Measurements from ENCODE around the gene CDC23. TPM values are rescaled to one million over a fixed set of nuclear protein-coding genes. Genes with fewer than 3 reads are reported as not detected.

Gene CDC23
- total RNA-seq, 2 donors from 2014 or later = 14.7 to 23.9 TPM

GRCh38 chr5:138179277-138179857 lies 33.8 kb downstream of the CDC23 start:
- Histone ChIP-seq H3K27me3 (replicated peaks; ENCODE audit: insufficient read depth) (no peaks in the 10 kb centered on the region), H3K27ac (no peak overlapping the region), H3K4me3 (peak overlapping the region in 1 of 2 donors; percentile 64), H3K9me3 (no peaks in the 10 kb centered on the region), H3K36me3 (no peaks in the 10 kb centered on the region), H3K4me1 (replicated peaks) (peaks cover 10% of the 10 kb centered on the region)
- TF ChIP-seq POLR2AphosphoS5 (IDR thresholded peaks at IDR 0.05) = no peak
- 2% methylated on average over 23 of the region's 23 CpGs for WGBS
- DNase-seq (ENCODE audit: low spot score) = no peak
- intact Hi-C loops (cut with DNase I) = no loop called here

GRCh38 chr5:138178516-138179276 lies 34.4 kb downstream of the CDC23 start, which contains the start of the genes BRD8 and KIF20A:
BRD8 (minus strand) TSS chr5:138178630; CDS start chr5:138178614, 16 bp downstream.
KIF20A (plus strand) TSS chr5:138179112; CDS start chr5:138179681, 569 bp downstream.
- intact Hi-C loops (cut with DNase I) = no loop called here
- WGBS = under 1% methylated on average over 41 of the region's 41 CpGs
- DNase-seq (ENCODE audit: low spot score) = peak; percentile 95

GRCh38 chr5:138177941-138178515 lies 35.1 kb downstream of the CDC23 start:
- DNase-seq (ENCODE audit: low spot score) = peak; percentile 33
- Histone ChIP-seq H3K9me3 (no peaks in the 10 kb centered on the region), H3K36me3 (no peaks in the 10 kb centered on the region), H3K27ac (peak overlapping the region; percentile 85 to 90), H3K27me3 (replicated peaks; ENCODE audit: insufficient read depth) (no peaks in the 10 kb centered on the region), H3K4me1 (replicated peaks) (peaks cover 10% of the 10 kb centered on the region), H3K4me3 (peak overlapping the region; percentile 64 to 65)
- TF ChIP-seq POLR2A (IDR thresholded peaks at IDR 0.05) (no peak), POLR2AphosphoS5 (IDR thresholded peaks at IDR 0.05) (no peak), CTCF (IDR thresholded peaks at IDR 0.05) (no peak)
- intact Hi-C loops (cut with DNase I) = no loop called here
- under 1% methylated on average over 16 of the region's 16 CpGs for WGBS

More at GRCh38 chr5:138178516-138179276, 34.4 kb downstream of the CDC23 start, which contains the start of the genes BRD8 and KIF20A:
- Histone ChIP-seq H3K9me3 (no peaks in the 10 kb centered on the region), H3K4me1 (replicated peaks) (peaks cover 10% of the 10 kb centered on the region), H3K27ac (peak within 1 kb of the TSS; percentile 85 to 90), H3K36me3 (no peaks in the 10 kb centered on the region), H3K4me3 (peak within 1 kb of the TSS; percentile 64 to 65), H3K27me3 (replicated peaks; ENCODE audit: insufficient read depth) (no peaks in the 10 kb centered on the region)
- TF ChIP-seq POLR2AphosphoS5 (IDR thresholded peaks at IDR 0.05) (peak; percentile 96), POLR2A (IDR thresholded peaks at IDR 0.05) (peak; percentile 28), CTCF (IDR thresholded peaks at IDR 0.05) (no peak)

GRCh38 chr5:138170299-138170698 lies 42.8 kb downstream of the CDC23 start:
- H3K27me3 ChIP-seq (replicated peaks; ENCODE audit: insufficient read depth) = no peaks in the 10 kb centered on the region
- no peaks in the 10 kb centered on the region for H3K4me1 ChIP-seq (replicated peaks)
- no peaks in the 10 kb centered on the region for H3K9me3 ChIP-seq
- peaks cover 28 to 34% of the 10 kb centered on the region in 2 donors for H3K36me3 ChIP-seq
- H3K4me3 ChIP-seq = no peak overlapping the region
- intact Hi-C loops (cut with DNase I) = no loop called here
- no peak for DNase-seq (ENCODE audit: low spot score)
- H3K27ac ChIP-seq = no peak overlapping the region
- TF ChIP-seq POLR2A (IDR thresholded peaks at IDR 0.05) (no peak), CTCF (IDR thresholded peaks at IDR 0.05) (no peak), POLR2AphosphoS5 (IDR thresholded peaks at IDR 0.05) (no peak)

DNA sequence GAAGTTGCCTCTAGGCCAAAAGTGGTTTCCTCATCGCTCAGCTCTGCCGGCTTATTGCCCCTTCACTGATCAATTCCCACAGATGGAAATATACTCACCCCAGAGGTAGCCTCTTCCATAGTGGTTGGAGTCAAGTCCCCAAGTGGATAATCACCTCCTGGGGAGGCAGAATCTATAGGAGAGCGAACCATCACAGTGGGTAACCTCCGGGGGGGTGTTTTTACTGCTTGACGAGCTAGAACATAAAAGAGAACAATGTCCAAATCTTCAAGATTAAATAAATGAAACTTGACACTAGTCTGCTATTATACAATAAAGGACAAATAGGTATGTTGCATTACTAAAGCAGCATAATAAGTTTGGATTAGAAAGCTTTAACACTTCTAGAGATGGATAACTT lies 44.0 kb downstream of the CDC23 start:
- Histone ChIP-seq H3K27me3 (replicated peaks; ENCODE audit: insufficient read depth) (no peaks in the 10 kb centered on the region), H3K9me3 (no peaks in the 10 kb centered on the region), H3K4me1 (replicated peaks) (no peaks in the 10 kb centered on the region), H3K4me3 (no peak overlapping the region), H3K27ac (no peak overlapping the region), H3K36me3 (peaks cover 28 to 46% of the 10 kb centered on the region in 2 donors)
- DNase-seq (ENCODE audit: low spot score) = no peak
- no peak for TF ChIP-seq CTCF (IDR thresholded peaks at IDR 0.05)
- intact Hi-C loops (cut with DNase I) = no loop called here
- WGBS = 88% methylated on average over 5 of the region's 5 CpGs
